ENCODE results near the gene LIN7C. TPM values are rescaled to one million over a fixed set of nuclear protein-coding genes. Genes with fewer than 3 reads are reported as not detected.

The LIN7C gene
- polyA plus RNA-seq, 3 donors = 7.3 to 24.0 (median 18.9) TPM

DNA sequence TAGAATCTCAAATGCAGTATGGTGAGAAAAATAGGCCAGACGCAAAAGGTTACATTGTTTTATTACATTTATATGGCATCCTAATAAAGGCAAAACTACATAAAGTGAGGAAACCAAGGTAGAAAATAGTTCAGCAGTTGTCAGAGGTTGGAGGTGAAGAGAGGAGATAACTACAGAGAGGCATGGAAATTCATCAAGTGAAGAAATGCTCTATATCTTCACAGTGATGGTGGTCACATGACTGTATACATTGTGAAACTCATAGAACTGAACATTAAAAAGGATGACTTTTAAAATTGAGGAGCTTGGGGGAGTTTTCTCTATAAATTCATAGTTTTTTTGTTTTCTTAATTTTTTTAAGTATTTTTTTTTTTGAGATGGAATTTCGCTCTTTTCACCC lies 48.4 kb downstream of the LIN7C start:
- intact Hi-C loops (cut with micrococcal nuclease) = no loop called here
- peaks cover 5 to 12% of the 10 kb centered on the region in 2 donors for H3K4me1 ChIP-seq (ENCODE audit: control insufficient read depth in 1 of 2, insufficient read depth in 2 of 2, low read length in 2 of 2)
- H2AFZ ChIP-seq (ENCODE audit: insufficient read depth, low read depth, low read length, poor library complexity, severe bottlenecking) = no peak overlapping the region
- no peak overlapping the region for H3K4me2 ChIP-seq (replicated peaks; ENCODE audit: extremely low read depth, low read length, poor library complexity, severe bottlenecking)
- no peaks in the 10 kb centered on the region for H4K20me1 ChIP-seq (ENCODE audit: insufficient read depth, low read length)
- no peak overlapping the region for H3K9ac ChIP-seq (ENCODE audit: insufficient read depth, low read length, poor library complexity, severe bottlenecking)
- no peaks in the 10 kb centered on the region for H3K9me3 ChIP-seq (replicated peaks in 1 of 2; ENCODE audit: control insufficient read depth in 1 of 2, insufficient read depth in 1 of 2, low read length in 2 of 2)
- no peaks in the 10 kb centered on the region for H3K36me3 Mint-ChIP-seq
- H3K4me3 ChIP-seq (replicated peaks in 1 of 3; ENCODE audit: low read depth in 2 of 3, low read length in 3 of 3) = no peak overlapping the region
- no peaks in the 10 kb centered on the region for H3K36me3 ChIP-seq (replicated peaks in 1 of 2; ENCODE audit: control insufficient read depth in 1 of 2, insufficient read depth in 2 of 2, low read length in 2 of 2)
- no peak overlapping the region for H3K4me3 Mint-ChIP-seq
- TF ChIP-seq, protein P1, sequence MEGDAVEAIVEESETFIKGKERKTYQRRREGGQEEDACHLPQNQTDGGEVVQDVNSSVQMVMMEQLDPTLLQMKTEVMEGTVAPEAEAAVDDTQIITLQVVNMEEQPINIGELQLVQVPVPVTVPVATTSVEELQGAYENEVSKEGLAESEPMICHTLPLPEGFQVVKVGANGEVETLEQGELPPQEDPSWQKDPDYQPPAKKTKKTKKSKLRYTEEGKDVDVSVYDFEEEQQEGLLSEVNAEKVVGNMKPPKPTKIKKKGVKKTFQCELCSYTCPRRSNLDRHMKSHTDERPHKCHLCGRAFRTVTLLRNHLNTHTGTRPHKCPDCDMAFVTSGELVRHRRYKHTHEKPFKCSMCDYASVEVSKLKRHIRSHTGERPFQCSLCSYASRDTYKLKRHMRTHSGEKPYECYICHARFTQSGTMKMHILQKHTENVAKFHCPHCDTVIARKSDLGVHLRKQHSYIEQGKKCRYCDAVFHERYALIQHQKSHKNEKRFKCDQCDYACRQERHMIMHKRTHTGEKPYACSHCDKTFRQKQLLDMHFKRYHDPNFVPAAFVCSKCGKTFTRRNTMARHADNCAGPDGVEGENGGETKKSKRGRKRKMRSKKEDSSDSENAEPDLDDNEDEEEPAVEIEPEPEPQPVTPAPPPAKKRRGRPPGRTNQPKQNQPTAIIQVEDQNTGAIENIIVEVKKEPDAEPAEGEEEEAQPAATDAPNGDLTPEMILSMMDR (IDR thresholded peaks at IDR 0.05) = no peak
- H3K79me2 ChIP-seq (ENCODE audit: insufficient read depth, low read length) = no peaks in the 10 kb centered on the region
- H3K4me1 Mint-ChIP-seq = peaks cover 6% of the 10 kb centered on the region
- H3K9me3 Mint-ChIP-seq = peaks cover 0 to 3% (median 0%) of the 10 kb centered on the region in 7 donors
- H3K27me3 Mint-ChIP-seq (ENCODE audit: low read depth in 3 of 3) = no peaks in the 10 kb centered on the region
- H3K27ac ChIP-seq (ENCODE audit: low read depth in 1 of 2, low read length in 2 of 2) = no peak overlapping the region
- no peak for DNase-seq
- H3K27me3 ChIP-seq (ENCODE audit: control insufficient read depth in 2 of 2, insufficient read depth in 2 of 2, low read length in 2 of 2) = no peaks in the 10 kb centered on the region
- no peak overlapping the region for H3K27ac Mint-ChIP-seq
- WGBS (ENCODE audit: insufficient coverage) = no CpG with 5 or more reads among the region's 2 CpGs

DNA sequence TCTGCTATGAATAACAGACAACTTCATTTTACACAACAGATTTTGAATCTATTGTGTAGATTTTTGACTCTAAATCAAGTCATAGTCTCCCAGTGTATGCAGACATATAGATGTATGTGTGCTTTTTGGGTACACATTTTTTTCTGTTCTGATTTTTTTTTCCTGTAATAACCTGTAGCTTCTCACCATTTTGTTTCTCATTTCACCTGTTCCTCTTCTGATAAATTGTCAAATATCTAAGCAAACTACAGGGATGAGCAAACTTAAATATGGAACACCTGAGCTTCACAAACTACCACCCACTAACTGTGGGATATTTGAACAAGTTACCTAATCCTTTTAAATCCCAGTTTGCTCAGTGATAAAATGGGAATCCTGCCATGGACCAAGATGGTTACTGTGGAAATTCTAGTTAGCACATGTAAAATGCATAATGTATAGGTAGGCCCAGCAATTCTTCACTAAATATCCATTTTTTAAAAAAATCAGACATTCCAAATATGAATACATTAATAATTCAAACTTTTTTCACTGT lies 49.7 kb downstream of the LIN7C start:
- Mint-ChIP-seq H3K4me3 (no peak overlapping the region), H3K27ac (no peak overlapping the region), H3K9me3 (peaks cover 0 to 3% (median 0%) of the 10 kb centered on the region in 7 donors), H3K27me3 (ENCODE audit: low read depth in 3 of 3) (no peaks in the 10 kb centered on the region), H3K4me1 (no peaks in the 10 kb centered on the region), H3K36me3 (no peaks in the 10 kb centered on the region)
- intact Hi-C loops (cut with micrococcal nuclease) = no loop called here
- H4K20me1 ChIP-seq (ENCODE audit: insufficient read depth, low read length) = no peaks in the 10 kb centered on the region
- H3K27me3 ChIP-seq (ENCODE audit: control insufficient read depth in 2 of 2, insufficient read depth in 2 of 2, low read length in 2 of 2) = no peaks in the 10 kb centered on the region
- H2AFZ ChIP-seq (ENCODE audit: insufficient read depth, low read depth, low read length, poor library complexity, severe bottlenecking) = no peak overlapping the region
- TF ChIP-seq, protein P1 (IDR thresholded peaks at IDR 0.05) = no peak
- no peaks in the 10 kb centered on the region for H3K4me1 ChIP-seq (ENCODE audit: control insufficient read depth in 1 of 2, insufficient read depth in 2 of 2, low read length in 2 of 2)
- no peak overlapping the region for H3K4me3 ChIP-seq (replicated peaks in 1 of 3; ENCODE audit: low read depth in 2 of 3, low read length in 3 of 3)
- no peak for DNase-seq
- H3K4me2 ChIP-seq (replicated peaks; ENCODE audit: extremely low read depth, low read length, poor library complexity, severe bottlenecking) = no peak overlapping the region
- no peak overlapping the region for H3K27ac ChIP-seq (ENCODE audit: low read depth in 1 of 2, low read length in 2 of 2)
- no peaks in the 10 kb centered on the region for H3K9me3 ChIP-seq (replicated peaks in 1 of 2; ENCODE audit: control insufficient read depth in 1 of 2, insufficient read depth in 1 of 2, low read length in 2 of 2)
- no peaks in the 10 kb centered on the region for H3K79me2 ChIP-seq (ENCODE audit: insufficient read depth, low read length)
- no peaks in the 10 kb centered on the region for H3K36me3 ChIP-seq (replicated peaks in 1 of 2; ENCODE audit: control insufficient read depth in 1 of 2, insufficient read depth in 2 of 2, low read length in 2 of 2)
- no peak overlapping the region for H3K9ac ChIP-seq (ENCODE audit: insufficient read depth, low read length, poor library complexity, severe bottlenecking)
